Thyroid gland (tissue), 4 donors: ENCODE measurements around the gene COL3A1.

Experiments
- POLR2A ChIP-seq, 2 donors: fragments of 450-650 bp; IDR thresholded peaks; one replicate each; pipeline ENCODE4 v1.6.1; 2017; ENCODE audit warnings: antibody characterized with exemption in 2 of 2, mild to moderate bottlenecking in 2 of 2, moderate library complexity in 1 of 2
- TF ChIP-seq, protein P1 (sequence below), 6 experiments: fragments of 200-600 bp in 3 of 6; fragments of 450-650 bp in 3 of 6; sonication (generic) in 3 of 6; IDR thresholded peaks; one replicate each; pipeline ENCODE4 v1.5.1; 2016 to 2019; ENCODE audit warnings: antibody characterized with exemption in 6 of 6, mild to moderate bottlenecking in 2 of 6, inconsistent platforms in 1 of 6, moderate library complexity in 1 of 6

DNA sequence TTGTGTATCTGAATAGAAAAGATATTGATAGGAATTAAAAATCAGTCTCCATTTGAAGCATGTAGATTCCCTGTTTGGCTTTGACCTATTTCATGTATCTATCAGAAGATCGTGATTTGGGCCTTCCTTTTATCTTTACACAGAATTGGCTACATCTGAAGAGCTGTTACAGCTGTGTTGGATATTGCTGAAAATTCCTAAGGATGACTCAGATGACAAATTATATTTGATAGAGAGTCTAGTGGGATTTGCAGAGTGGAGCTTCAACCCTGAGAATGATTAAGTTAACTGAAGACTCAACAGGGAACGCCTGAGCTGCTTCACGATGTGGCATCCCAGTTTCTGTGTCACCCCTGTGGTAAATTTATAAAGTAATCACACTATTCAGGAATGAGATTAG, 4.9 kb upstream of the COL3A1 start:
- TF ChIP-seq, protein P1, sequence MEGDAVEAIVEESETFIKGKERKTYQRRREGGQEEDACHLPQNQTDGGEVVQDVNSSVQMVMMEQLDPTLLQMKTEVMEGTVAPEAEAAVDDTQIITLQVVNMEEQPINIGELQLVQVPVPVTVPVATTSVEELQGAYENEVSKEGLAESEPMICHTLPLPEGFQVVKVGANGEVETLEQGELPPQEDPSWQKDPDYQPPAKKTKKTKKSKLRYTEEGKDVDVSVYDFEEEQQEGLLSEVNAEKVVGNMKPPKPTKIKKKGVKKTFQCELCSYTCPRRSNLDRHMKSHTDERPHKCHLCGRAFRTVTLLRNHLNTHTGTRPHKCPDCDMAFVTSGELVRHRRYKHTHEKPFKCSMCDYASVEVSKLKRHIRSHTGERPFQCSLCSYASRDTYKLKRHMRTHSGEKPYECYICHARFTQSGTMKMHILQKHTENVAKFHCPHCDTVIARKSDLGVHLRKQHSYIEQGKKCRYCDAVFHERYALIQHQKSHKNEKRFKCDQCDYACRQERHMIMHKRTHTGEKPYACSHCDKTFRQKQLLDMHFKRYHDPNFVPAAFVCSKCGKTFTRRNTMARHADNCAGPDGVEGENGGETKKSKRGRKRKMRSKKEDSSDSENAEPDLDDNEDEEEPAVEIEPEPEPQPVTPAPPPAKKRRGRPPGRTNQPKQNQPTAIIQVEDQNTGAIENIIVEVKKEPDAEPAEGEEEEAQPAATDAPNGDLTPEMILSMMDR (IDR thresholded peaks at IDR 0.05), result no peak
- no peak for TF ChIP-seq POLR2A (IDR thresholded peaks at IDR 0.05)
